Amniotic stem cell (primary cell): ENCODE data around the gene SOD1.
"Not testable (repeated sequence)": the region's sequence is repeated elsewhere in the genome, so short reads cannot be mapped to it uniquely, and the experiment has no call there.

ENCODE experiments used
- DNase-seq: peaks from one replicate; lab custom pipeline; 2025; lab: John Stamatoyannopoulos, UW

Gene SOD1

GRCh38 chr21:31659536-31660258, at the start of gene SOD1:
TSS of gene SOD1 (plus strand) at chr21:31659693. CDS start at chr21:31659770, 77 bp downstream.
- peak; percentile 87 for DNase-seq

- no peak for DNase-seq
Measured at GRCh38 chr21:31611445-31611844, 48.0 kb upstream of the SOD1 start.

GRCh38 chr21:31612894-31613785, 46.4 kb upstream of the SOD1 start:
- no peak for DNase-seq

- no peak for DNase-seq
Measured at GRCh38 chr21:31614705-31615104, 44.8 kb upstream of the SOD1 start.

- DNase-seq = no peak
Measured at GRCh38 chr21:31616216-31616615, 43.3 kb upstream of the SOD1 start.

- DNase-seq = no peak
Measured at GRCh38 chr21:31618696-31619430, 40.6 kb upstream of the SOD1 start.

GRCh38 chr21:31622397-31622796, 37.1 kb upstream of the SOD1 start:
- no peak for DNase-seq

GRCh38 chr21:31623664-31624063, 35.8 kb upstream of the SOD1 start:
- no peak for DNase-seq

- no peak for DNase-seq
Measured at GRCh38 chr21:31624181-31624580, 35.3 kb upstream of the SOD1 start.

GRCh38 chr21:31624961-31625491, 34.5 kb upstream of the SOD1 start:
- DNase-seq = no peak

- DNase-seq = no peak
Measured at GRCh38 chr21:31629972-31630711, 29.4 kb upstream of the SOD1 start.

- not testable (repeated sequence) for DNase-seq
Measured at GRCh38 chr21:31631881-31632280, 27.6 kb upstream of the SOD1 start.

GRCh38 chr21:31634993-31635392, 24.5 kb upstream of the SOD1 start:
- DNase-seq = no peak

GRCh38 chr21:31636874-31637273, 22.6 kb upstream of the SOD1 start:
- DNase-seq = no peak

- DNase-seq = no peak
Measured at GRCh38 chr21:31641416-31641922, 18.0 kb upstream of the SOD1 start.

GRCh38 chr21:31644643-31645042, 14.8 kb upstream of the SOD1 start:
- DNase-seq = no peak

GRCh38 chr21:31647650-31648049, 11.8 kb upstream of the SOD1 start:
- DNase-seq = no peak

- DNase-seq = no peak
Measured at GRCh38 chr21:31650930-31651329, 8.6 kb upstream of the SOD1 start.

GRCh38 chr21:31651491-31651890, 8.0 kb upstream of the SOD1 start:
- not testable (repeated sequence) for DNase-seq

- DNase-seq = no peak
Measured at GRCh38 chr21:31654340-31654739, 5.2 kb upstream of the SOD1 start.
